Loucy (cell line): Measurements from ENCODE around the gene RELCH.

Experiments
- EZH2phosphoT487 ChIP-seq: fragments of 200-600 bp; IDR thresholded peaks from 2 replicates; pipeline ENCODE4 v1.6.1; 2018; ENCODE audit warnings: antibody characterized with exemption, mild to moderate bottlenecking, moderate library complexity, borderline replicate concordance
- TF ChIP-seq, protein P1 (sequence below): fragments of 200-600 bp; sonication (generic); conservative IDR thresholded peaks from 2 replicates; pipeline ENCODE4 v1.5.1; 2014; ENCODE audit warnings: mild to moderate bottlenecking, antibody characterized with exemption, low read length

DNA sequence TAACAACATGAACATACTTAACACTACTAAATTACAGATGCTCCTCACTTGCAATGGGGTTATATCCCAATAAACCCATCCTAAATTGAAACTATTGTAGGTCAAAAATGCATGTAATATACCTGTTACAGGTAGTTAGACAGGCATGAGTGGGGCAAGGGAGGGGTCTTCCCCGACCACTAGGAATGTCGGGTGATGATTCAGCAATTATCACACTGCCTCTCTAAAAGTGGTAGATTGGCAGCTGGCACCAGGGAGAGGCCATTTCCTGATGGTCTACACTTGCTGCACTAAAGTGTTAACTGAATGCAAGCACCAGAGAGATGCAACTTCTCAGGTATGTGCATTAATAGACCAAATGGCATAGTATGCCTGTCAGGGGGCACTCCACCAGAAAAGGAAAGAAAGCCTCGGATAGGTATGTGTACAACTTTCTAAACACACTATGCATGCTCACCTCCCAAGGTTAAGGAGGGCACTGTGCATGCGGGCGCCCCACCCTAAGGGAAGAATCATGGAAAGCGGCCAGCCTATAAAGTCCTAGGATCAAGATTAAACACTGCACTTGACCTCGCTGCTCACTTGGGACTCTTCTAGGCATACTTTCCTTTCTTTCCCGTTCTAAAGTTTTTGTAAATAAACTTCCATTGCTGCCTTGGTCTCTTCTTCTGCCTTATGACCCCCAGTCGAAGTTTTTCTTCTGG, 35.8 kb upstream of the RELCH start:
- TF ChIP-seq, protein P1, sequence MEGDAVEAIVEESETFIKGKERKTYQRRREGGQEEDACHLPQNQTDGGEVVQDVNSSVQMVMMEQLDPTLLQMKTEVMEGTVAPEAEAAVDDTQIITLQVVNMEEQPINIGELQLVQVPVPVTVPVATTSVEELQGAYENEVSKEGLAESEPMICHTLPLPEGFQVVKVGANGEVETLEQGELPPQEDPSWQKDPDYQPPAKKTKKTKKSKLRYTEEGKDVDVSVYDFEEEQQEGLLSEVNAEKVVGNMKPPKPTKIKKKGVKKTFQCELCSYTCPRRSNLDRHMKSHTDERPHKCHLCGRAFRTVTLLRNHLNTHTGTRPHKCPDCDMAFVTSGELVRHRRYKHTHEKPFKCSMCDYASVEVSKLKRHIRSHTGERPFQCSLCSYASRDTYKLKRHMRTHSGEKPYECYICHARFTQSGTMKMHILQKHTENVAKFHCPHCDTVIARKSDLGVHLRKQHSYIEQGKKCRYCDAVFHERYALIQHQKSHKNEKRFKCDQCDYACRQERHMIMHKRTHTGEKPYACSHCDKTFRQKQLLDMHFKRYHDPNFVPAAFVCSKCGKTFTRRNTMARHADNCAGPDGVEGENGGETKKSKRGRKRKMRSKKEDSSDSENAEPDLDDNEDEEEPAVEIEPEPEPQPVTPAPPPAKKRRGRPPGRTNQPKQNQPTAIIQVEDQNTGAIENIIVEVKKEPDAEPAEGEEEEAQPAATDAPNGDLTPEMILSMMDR: no peak
- TF ChIP-seq EZH2phosphoT487: no peak
